ENCODE results near the gene CCNA1.

The CCNA1 gene

GRCh38 chr13:36454987-36455386, 22.7 kb downstream of the CCNA1 start:
- no peak for DNase-seq

- DNase-seq, result no peak
Measured at GRCh38 chr13:36456577-36456976, 24.3 kb downstream of the CCNA1 start.

- DNase-seq, result no peak
Measured at GRCh38 chr13:36461506-36461905, 29.2 kb downstream of the CCNA1 start.

- DNase-seq, result no peak
Measured at GRCh38 chr13:36475468-36475867, 43.2 kb downstream of the CCNA1 start.

- no peak for DNase-seq
Measured at GRCh38 chr13:36476661-36477060, 44.4 kb downstream of the CCNA1 start.

- no peak for DNase-seq
Measured at GRCh38 chr13:36480726-36481427, 48.6 kb downstream of the CCNA1 start.

GRCh38 chr13:36490055-36490454, 57.8 kb downstream of the CCNA1 start:
- DNase-seq, result no peak
